Activated T-helper 1 cell treated with Interleukin-2 at 50 U/mL for 16 hours (primary cell): ENCODE data around the gene NSD1.
"Not testable (repeated sequence)": the region's sequence is repeated elsewhere in the genome, so short reads cannot be mapped to it uniquely, and the experiment has no call there.

Experiments
- DNase-seq: peaks from one replicate; pipeline ENCODE4 v3.0.0-alpha.2; 2020; ENCODE audit warnings: low read depth

NSD1 gene

GRCh38 chr5:177328545-177329231 lies 195.1 kb downstream of the NSD1 start:
- no peak for DNase-seq

- no peak for DNase-seq
These were observed 196.3 kb downstream of the NSD1 start for GRCh38 chr5:177329883-177330282.

GRCh38 chr5:177330991-177331842 lies 197.6 kb downstream of the NSD1 start:
- DNase-seq: no peak

- DNase-seq: no peak
These were observed 198.7 kb downstream of the NSD1 start for GRCh38 chr5:177332031-177332895.

- no peak for DNase-seq
These were observed 199.3 kb downstream of the NSD1 start for GRCh38 chr5:177332896-177333260.

- no peak for DNase-seq
These were observed 200.0 kb downstream of the NSD1 start for GRCh38 chr5:177333420-177334154.

- DNase-seq: no peak
These were observed 200.6 kb downstream of the NSD1 start for GRCh38 chr5:177334155-177334551.

GRCh38 chr5:177334781-177335700 lies 201.5 kb downstream of the NSD1 start:
- no peak for DNase-seq

GRCh38 chr5:177335701-177336065 lies 202.1 kb downstream of the NSD1 start:
- DNase-seq: no peak

GRCh38 chr5:177336112-177336511 lies 202.5 kb downstream of the NSD1 start:
- no peak for DNase-seq

GRCh38 chr5:177336603-177337494 lies 203.3 kb downstream of the NSD1 start:
- DNase-seq: no peak

GRCh38 chr5:177338251-177339106 lies 204.9 kb downstream of the NSD1 start:
- DNase-seq: no peak

- DNase-seq: no peak
These were observed 205.6 kb downstream of the NSD1 start for GRCh38 chr5:177339107-177339638.

GRCh38 chr5:177343000-177343399 lies 209.4 kb downstream of the NSD1 start:
- DNase-seq: not testable (repeated sequence)

- DNase-seq: no peak
These were observed 210.2 kb downstream of the NSD1 start for GRCh38 chr5:177343777-177344176.

- no peak for DNase-seq
These were observed 211.3 kb downstream of the NSD1 start for GRCh38 chr5:177344891-177345290.

GRCh38 chr5:177346820-177347219 lies 213.2 kb downstream of the NSD1 start:
- DNase-seq: no peak

GRCh38 chr5:177347699-177348098 lies 214.1 kb downstream of the NSD1 start:
- DNase-seq: no peak

- DNase-seq: no peak
These were observed 215.7 kb downstream of the NSD1 start for GRCh38 chr5:177349362-177349647.
